Esophagus squamous epithelium (tissue), 5 donors: ENCODE data around the gene VAV2. TPM values are rescaled to one million over a fixed set of nuclear protein-coding genes. Genes with fewer than 3 reads are reported as not detected.

Source experiments
- DNase-seq: peaks from one replicate; lab custom pipeline; 2025; lab: John Stamatoyannopoulos, UW
- H3K27ac ChIP-seq, 4 donors: fragments of 200-600 bp; sonication (generic); one replicate each; pipeline ENCODE4 v1.5.1; 2016 to 2019; ENCODE audit warnings: mild to moderate bottlenecking in 1 of 4
- H3K27me3 ChIP-seq, 4 donors: fragments of 200-600 bp; sonication (generic); 1 replicate in 3 of 4; 2 replicates in 1 of 4; pipeline versions ENCODE4 v1.5.1 to v1.6.0; 2017 to 2021; ENCODE audit warnings: antibody characterized with exemption in 1 of 4
- H3K36me3 ChIP-seq, 3 donors: fragments of 200-600 bp; sonication (generic); one replicate each; pipeline ENCODE4 v1.5.1; 2016 to 2019
- H3K4me1 ChIP-seq, 3 donors: fragments of 200-600 bp; sonication (generic); one replicate each; pipeline ENCODE4 v1.5.1; 2017 to 2019
- H3K4me3 ChIP-seq, 4 donors: fragments of 200-600 bp; sonication (generic); 1 replicate in 3 of 4; 2 replicates in 1 of 4; pipeline ENCODE4 v1.5.1; 2016 to 2019; ENCODE audit warnings: mild to moderate bottlenecking in 2 of 4, moderate library complexity in 1 of 4
- H3K9me3 ChIP-seq, 3 donors: fragments of 200-600 bp; sonication (generic); one replicate each; pipeline ENCODE4 v1.5.1; 2016 to 2019
- POLR2A ChIP-seq, 4 donors: fragments of 450-650 bp; IDR thresholded peaks; one replicate each; pipeline ENCODE4 v1.6.1; 2017; ENCODE audit warnings: antibody characterized with exemption in 4 of 4, mild to moderate bottlenecking in 4 of 4, moderate library complexity in 3 of 4
- WGBS, 2 donors: methylation state at CpG; one replicate each; pipeline ENCODE4 v1.1.5; 2018; 5-methylcytosine and 5-hydroxymethylcytosine counted together
- intact Hi-C: fragments of 100-400 bp; cut with DNase I; formaldehyde crosslinking; loops from one replicate; pipeline ENCODE4 v1.15.0; 2022
- total RNA-seq, 4 donors: library from RNA; depleted of rRNA; stranded (reverse); fragments of >200 nt; gene quantifications; one replicate each; pipeline ENCODE4 v1.1.0, GENCODE V29; 2016
- TF ChIP-seq, protein P1 (sequence below), 6 experiments: fragments of 450-650 bp in 4 of 6; fragments of 200-600 bp in 2 of 6; sonication (generic) in 2 of 6; IDR thresholded peaks; one replicate each; pipeline ENCODE4 v1.5.1; 2016 to 2019; ENCODE audit warnings: antibody characterized with exemption in 6 of 6, mild to moderate bottlenecking in 4 of 6, moderate library complexity in 4 of 6
- donor health status: DM: yes; HTN: yes; CAD: no.

Gene VAV2
- total RNA-seq, 4 donors from 2014 or later = 3.8 to 7.6 (median 5.7) TPM

- TF ChIP-seq POLR2A (IDR thresholded peaks at IDR 0.05) = no peak
- TF ChIP-seq, protein P1, sequence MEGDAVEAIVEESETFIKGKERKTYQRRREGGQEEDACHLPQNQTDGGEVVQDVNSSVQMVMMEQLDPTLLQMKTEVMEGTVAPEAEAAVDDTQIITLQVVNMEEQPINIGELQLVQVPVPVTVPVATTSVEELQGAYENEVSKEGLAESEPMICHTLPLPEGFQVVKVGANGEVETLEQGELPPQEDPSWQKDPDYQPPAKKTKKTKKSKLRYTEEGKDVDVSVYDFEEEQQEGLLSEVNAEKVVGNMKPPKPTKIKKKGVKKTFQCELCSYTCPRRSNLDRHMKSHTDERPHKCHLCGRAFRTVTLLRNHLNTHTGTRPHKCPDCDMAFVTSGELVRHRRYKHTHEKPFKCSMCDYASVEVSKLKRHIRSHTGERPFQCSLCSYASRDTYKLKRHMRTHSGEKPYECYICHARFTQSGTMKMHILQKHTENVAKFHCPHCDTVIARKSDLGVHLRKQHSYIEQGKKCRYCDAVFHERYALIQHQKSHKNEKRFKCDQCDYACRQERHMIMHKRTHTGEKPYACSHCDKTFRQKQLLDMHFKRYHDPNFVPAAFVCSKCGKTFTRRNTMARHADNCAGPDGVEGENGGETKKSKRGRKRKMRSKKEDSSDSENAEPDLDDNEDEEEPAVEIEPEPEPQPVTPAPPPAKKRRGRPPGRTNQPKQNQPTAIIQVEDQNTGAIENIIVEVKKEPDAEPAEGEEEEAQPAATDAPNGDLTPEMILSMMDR (IDR thresholded peaks at IDR 0.05) = peak in 1 of 6 experiments; percentile 16
- peaks cover 11 to 48% (median 32%) of the 10 kb centered on the region in 3 donors for H3K4me1 ChIP-seq
- H3K27ac ChIP-seq = peak overlapping the region in 3 of 4 donors; percentile 16 to 34 (median 19)
- intact Hi-C loops = no loop called here
- H3K27me3 ChIP-seq = peaks cover 0 to 34% (median 0%) of the 10 kb centered on the region in 4 donors
- no peak for DNase-seq
- WGBS, 2 donors = 20 to 60% methylated on average over 1 to 3 of the region's 14 CpGs
- H3K4me3 ChIP-seq = no peak overlapping the region
- H3K36me3 ChIP-seq = no peaks in the 10 kb centered on the region
- H3K9me3 ChIP-seq = no peaks in the 10 kb centered on the region
Observed at GRCh38 chr9:133874060-133874657, 118.0 kb downstream of the VAV2 start.

DNA sequence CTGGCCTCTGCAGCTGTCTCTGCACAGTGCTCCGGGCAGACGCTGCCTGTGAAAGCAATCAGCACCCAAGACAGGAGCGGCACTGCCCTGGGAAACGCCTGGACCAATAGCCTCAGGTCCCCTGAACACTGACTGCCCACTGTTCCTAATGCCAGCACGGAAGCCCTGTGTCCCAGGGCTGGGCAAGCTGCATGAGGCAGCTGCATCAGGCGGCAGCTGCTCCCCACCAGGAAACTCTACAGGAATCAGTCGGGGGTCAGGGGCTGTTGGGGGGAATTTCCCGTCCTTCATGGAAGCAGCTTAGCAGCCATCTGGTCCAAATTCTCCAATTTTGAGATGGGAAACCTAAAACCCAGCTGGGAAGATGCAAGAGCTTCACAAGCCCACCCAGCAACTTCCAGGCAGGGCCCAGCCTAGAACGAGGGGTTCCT lies 118.6 kb downstream of the VAV2 start:
- TF ChIP-seq, protein P1 (IDR thresholded peaks at IDR 0.05) = no peak
- no peak for TF ChIP-seq POLR2A (IDR thresholded peaks at IDR 0.05)
- H3K27me3 ChIP-seq = peaks cover 0 to 32% (median 0%) of the 10 kb centered on the region in 4 donors
- intact Hi-C loops = no loop called here
- no peak for DNase-seq
- peaks cover 11 to 48% (median 32%) of the 10 kb centered on the region in 3 donors for H3K4me1 ChIP-seq
- no peak overlapping the region for H3K4me3 ChIP-seq
- 41% methylated on average over 2 of the region's 9 CpGs; no CpG with 5 or more reads in 1 of the 2 donors for WGBS, 2 donors
- no peaks in the 10 kb centered on the region for H3K36me3 ChIP-seq
- H3K27ac ChIP-seq = peak overlapping the region in 1 of 4 donors; percentile 34
- no peaks in the 10 kb centered on the region for H3K9me3 ChIP-seq

GRCh38 chr9:133873009-133873408 lies 119.1 kb downstream of the VAV2 start:
- Histone ChIP-seq H3K27me3 (peaks cover 0 to 32% (median 0%) of the 10 kb centered on the region in 4 donors), H3K36me3 (no peaks in the 10 kb centered on the region), H3K4me1 (peaks cover 11 to 48% (median 32%) of the 10 kb centered on the region in 3 donors), H3K27ac (no peak overlapping the region), H3K9me3 (no peaks in the 10 kb centered on the region), H3K4me3 (no peak overlapping the region)
- WGBS, 2 donors = 74 to 86% methylated on average over 4 of the region's 9 CpGs
- DNase-seq = no peak
- intact Hi-C loops = no loop called here
- no peak for TF ChIP-seq POLR2A (IDR thresholded peaks at IDR 0.05)
- TF ChIP-seq, protein P1 (IDR thresholded peaks at IDR 0.05) = no peak

DNA sequence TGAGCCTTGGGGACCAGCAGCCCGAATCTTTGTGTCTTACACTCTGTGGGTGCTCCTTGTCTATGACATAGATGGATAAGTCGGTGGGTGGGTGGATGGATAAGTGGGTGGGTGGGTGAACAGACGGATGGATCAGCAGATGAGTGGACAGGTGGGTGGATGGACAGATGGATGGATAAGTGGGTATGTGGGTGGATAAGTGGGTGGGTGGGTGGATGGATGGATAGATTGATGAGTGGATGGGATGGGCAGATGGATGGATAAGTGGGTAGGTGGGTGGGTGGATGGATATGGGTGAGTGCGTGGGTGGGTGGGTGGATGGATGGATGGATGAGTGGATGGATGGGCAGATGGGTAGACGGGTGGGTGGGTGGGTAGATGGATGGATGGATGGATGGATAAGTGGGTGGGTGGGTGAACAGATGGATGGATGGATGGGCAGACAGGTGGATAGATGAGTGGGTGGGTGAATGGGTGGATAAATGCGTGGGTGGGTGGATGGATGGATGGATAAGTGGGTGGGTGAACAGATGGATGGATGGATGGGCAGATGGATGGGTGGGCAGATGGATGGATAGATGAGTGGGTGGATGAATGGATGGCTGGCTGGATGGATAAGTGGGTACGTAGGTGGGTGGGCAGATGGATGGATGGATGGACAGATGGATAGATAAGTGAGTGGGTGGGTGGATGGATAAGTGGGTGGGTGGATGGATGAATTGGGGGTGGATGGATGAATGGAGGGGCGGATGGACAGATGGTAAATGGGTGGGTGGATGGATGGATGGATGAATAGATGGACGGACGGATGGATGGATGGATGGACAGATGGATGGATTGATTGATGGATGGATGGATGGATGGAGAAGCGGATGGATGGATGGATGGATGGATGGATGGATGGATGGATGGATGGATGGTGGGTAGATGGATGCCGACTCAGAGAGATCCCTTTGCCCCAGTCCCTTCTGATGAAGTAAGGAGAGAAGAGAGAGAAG lies 121.2 kb downstream of the VAV2 start:
- intact Hi-C loops = no loop called here
- Histone ChIP-seq H3K27me3 (peaks cover 0 to 32% (median 0%) of the 10 kb centered on the region in 4 donors), H3K4me3 (no peak overlapping the region), H3K9me3 (no peaks in the 10 kb centered on the region), H3K36me3 (no peaks in the 10 kb centered on the region), H3K4me1 (peaks cover 11 to 31% (median 18%) of the 10 kb centered on the region in 3 donors), H3K27ac (no peak overlapping the region)
- DNase-seq = no peak
- TF ChIP-seq POLR2A (IDR thresholded peaks at IDR 0.05) = no peak
- TF ChIP-seq, protein P1 (IDR thresholded peaks at IDR 0.05) = no peak
- WGBS, 2 donors = 92 to 94% methylated on average over 12 of the region's 12 CpGs
